ENCODE data around the gene IRF6.

Gene IRF6

GRCh38 chr1:209749670-209750323 is 56.1 kb downstream of the IRF6 start:
- DNase-seq (ENCODE audit: insufficient read length, low spot score) (no peak), FAIRE-seq (no peak)
- TF ChIP-seq CTCF (IDR thresholded peaks at IDR 0.05; ENCODE audit: insufficient read depth, missing control alignments) = no peak

GRCh38 chr1:209749205-209749604 is 56.7 kb downstream of the IRF6 start:
- no peak for FAIRE-seq
- TF ChIP-seq CTCF (IDR thresholded peaks at IDR 0.05; ENCODE audit: insufficient read depth, missing control alignments) = no peak
- DNase-seq (ENCODE audit: insufficient read length, low spot score) = no peak

- DNase-seq (ENCODE audit: insufficient read length, low spot score) (no peak), FAIRE-seq (no peak)
- no peak for TF ChIP-seq CTCF (IDR thresholded peaks at IDR 0.05; ENCODE audit: insufficient read depth, missing control alignments)
Observed at GRCh38 chr1:209748620-209749019, 57.3 kb downstream of the IRF6 start.

GRCh38 chr1:209747580-209748262 is 58.2 kb downstream of the IRF6 start:
- FAIRE-seq = no peak
- DNase-seq (ENCODE audit: insufficient read length, low spot score) = no peak
- TF ChIP-seq CTCF (IDR thresholded peaks at IDR 0.05; ENCODE audit: insufficient read depth, missing control alignments) = no peak

GRCh38 chr1:209746451-209747165 is 59.3 kb downstream of the IRF6 start:
- no peak for TF ChIP-seq CTCF (IDR thresholded peaks at IDR 0.05; ENCODE audit: insufficient read depth, missing control alignments)
- FAIRE-seq (no peak), DNase-seq (ENCODE audit: insufficient read length, low spot score) (no peak)

GRCh38 chr1:209743145-209743482 is 62.8 kb downstream of the IRF6 start:
- DNase-seq (ENCODE audit: insufficient read length, low spot score) = no peak
- no peak for TF ChIP-seq CTCF (IDR thresholded peaks at IDR 0.05; ENCODE audit: insufficient read depth, missing control alignments)
- no peak for FAIRE-seq
